BE2C (cell line): ENCODE measurements around the gene MTA1.

Experiments
- DNase-seq: peaks from one replicate; pipeline ENCODE4 v3.0.0-alpha.2; 2020
- H3K27me3 ChIP-seq: fragments of 250-450 bp; sonication (Bioruptor Pico); 2 replicates; pipeline ENCODE4 v1.5.1; 2020; ENCODE audit warnings: mild to moderate bottlenecking
- H3K36me3 ChIP-seq: fragments of 250-450 bp; sonication (Bioruptor Pico); 2 replicates; pipeline ENCODE4 v1.5.1; 2020; ENCODE audit warnings: mild to moderate bottlenecking
- H3K4me1 ChIP-seq: fragments of 250-450 bp; sonication (Bioruptor Pico); 2 replicates; pipeline ENCODE4 v1.5.1; 2020
- H3K4me3 ChIP-seq: 2 replicates; pipeline ENCODE4 v1.5.1; 2011; ENCODE audit warnings: low read depth, low read length
- H3K9me3 ChIP-seq: fragments of 250-450 bp; sonication (Bioruptor Pico); 2 replicates; pipeline ENCODE4 v1.5.1; 2020
- TF ChIP-seq, protein P1 (sequence below): IDR thresholded peaks from 2 replicates; pipeline ENCODE4 v1.5.1; 2012; ENCODE audit warnings: mild to moderate bottlenecking, low read depth, low read length

The MTA1 gene

DNA sequence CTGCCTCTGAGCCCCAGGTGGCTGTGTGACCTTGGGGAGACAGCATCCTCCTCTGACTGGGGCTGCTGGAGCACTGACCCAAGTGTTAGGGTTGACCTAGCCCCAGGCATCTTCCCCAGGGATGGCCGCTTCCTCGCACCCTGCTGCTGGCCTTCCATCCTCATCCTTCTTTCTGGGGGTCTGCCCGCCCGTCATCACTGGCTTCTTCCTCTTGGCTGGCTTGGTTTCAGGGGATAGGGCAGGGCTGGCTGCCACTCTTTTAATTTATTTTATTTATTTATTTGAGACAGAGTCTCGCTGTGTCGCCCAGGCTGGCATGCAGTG is 74.9 kb downstream of the MTA1 start:
- Histone ChIP-seq H3K4me3 (no peak overlapping the region), H3K36me3 (0 out of 2 replicates have a peak, but pooled peaks cover 3% of the 10 kb centered on the region), H3K27me3 (no peaks in the 10 kb centered on the region), H3K9me3 (no peaks in the 10 kb centered on the region), H3K4me1 (peaks cover 15% of the 10 kb centered on the region)
- no peak for DNase-seq
- TF ChIP-seq, protein P1, sequence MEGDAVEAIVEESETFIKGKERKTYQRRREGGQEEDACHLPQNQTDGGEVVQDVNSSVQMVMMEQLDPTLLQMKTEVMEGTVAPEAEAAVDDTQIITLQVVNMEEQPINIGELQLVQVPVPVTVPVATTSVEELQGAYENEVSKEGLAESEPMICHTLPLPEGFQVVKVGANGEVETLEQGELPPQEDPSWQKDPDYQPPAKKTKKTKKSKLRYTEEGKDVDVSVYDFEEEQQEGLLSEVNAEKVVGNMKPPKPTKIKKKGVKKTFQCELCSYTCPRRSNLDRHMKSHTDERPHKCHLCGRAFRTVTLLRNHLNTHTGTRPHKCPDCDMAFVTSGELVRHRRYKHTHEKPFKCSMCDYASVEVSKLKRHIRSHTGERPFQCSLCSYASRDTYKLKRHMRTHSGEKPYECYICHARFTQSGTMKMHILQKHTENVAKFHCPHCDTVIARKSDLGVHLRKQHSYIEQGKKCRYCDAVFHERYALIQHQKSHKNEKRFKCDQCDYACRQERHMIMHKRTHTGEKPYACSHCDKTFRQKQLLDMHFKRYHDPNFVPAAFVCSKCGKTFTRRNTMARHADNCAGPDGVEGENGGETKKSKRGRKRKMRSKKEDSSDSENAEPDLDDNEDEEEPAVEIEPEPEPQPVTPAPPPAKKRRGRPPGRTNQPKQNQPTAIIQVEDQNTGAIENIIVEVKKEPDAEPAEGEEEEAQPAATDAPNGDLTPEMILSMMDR = no peak

DNA sequence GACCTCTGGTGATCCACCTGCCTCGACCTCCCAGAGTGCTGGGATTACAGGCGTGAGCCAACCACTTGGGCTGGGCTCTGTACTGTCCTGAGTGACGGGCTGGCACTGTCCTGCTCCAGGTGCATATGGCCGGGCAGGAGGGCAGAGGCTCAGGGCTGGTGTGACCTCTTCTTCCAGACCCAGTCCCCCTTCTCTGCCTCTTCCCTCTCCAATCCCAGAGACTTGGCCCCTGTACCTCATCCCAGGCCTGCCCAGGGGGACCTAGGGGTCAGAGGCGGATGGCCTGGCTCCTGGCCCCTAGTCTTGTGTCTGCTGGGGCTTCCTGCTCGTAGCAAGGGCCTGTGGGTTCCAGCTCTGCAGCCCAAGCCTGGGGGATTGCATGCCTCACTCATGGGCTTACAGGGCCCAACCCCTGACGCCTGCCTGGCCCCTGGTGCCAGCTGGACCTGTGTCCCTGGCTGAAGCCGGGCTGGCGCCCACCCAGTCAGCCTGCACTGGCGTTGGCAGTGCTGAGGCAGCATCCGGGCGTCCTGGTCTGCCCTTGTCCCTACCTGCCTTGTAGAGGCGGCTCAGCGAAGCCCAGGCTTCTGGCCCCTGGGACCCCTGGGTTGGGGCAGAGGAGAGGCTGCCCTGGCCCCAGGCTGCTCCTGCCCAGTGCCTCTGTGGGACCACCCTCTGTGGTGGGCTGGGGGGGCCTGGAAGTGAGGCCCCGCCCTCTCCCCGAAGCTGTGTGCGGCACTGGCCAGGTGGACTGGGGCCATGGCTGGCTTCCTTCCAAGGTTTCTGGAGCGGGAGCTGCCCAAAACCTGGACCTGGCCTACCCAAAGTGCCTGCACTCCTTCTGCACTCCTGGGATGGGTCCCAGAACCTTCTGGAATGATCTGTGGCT is 75.7 kb downstream of the MTA1 start:
- Histone ChIP-seq H3K27me3 (no peaks in the 10 kb centered on the region), H3K4me1 (peaks cover 16% of the 10 kb centered on the region), H3K36me3 (0 out of 2 replicates have a peak, but pooled peaks cover 3% of the 10 kb centered on the region)

DNA sequence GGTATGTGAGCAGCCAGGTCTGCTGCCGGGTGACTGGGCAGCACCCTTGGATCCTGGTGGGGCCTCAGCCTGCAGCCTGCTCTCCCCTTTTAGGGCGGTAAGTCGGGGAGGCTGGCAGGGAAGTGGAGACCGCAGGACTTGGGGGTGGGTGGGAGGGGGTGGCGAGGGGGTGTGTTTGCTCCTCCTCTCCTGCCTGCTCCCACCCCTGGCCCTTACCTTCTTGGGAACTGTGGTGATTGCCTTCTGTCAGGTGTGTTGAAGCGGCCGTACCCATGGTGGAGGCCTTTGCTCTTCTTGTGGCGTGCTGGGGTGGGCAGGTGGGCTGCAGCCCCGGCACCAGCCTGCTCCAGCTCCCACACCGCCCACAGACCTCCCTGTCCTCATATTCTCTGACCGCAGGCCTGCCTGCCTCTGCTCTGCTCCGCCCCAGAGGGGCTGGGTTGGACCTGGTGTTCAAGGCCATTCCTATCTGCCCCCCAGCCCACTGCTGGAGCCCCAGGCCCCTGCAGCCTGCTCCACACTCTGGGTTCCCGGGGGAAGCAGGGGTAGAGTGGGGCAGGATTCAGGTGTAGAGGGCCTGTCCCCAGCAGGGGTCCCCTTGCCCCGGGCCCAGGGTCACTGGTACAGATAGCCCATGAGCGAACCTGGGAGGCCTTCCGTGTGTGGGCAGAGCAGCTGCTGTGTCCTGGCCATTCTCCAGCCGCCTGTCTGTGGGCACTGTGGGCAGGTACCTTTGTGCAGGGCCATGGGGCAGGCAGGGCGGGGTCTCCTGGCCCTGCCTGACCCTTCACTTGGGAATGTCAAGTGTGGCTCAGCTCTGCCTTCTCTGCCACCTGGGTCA is 76.6 kb downstream of the MTA1 start:
- no peak for DNase-seq
- H3K9me3 ChIP-seq = no peaks in the 10 kb centered on the region

More for the DNA sequence above, 75.7 kb downstream of the MTA1 start:
- Histone ChIP-seq H3K9me3 (no peaks in the 10 kb centered on the region), H3K4me3 (no peak overlapping the region)
- DNase-seq = peak; percentile 10
- TF ChIP-seq, protein P1 = no peak

DNA sequence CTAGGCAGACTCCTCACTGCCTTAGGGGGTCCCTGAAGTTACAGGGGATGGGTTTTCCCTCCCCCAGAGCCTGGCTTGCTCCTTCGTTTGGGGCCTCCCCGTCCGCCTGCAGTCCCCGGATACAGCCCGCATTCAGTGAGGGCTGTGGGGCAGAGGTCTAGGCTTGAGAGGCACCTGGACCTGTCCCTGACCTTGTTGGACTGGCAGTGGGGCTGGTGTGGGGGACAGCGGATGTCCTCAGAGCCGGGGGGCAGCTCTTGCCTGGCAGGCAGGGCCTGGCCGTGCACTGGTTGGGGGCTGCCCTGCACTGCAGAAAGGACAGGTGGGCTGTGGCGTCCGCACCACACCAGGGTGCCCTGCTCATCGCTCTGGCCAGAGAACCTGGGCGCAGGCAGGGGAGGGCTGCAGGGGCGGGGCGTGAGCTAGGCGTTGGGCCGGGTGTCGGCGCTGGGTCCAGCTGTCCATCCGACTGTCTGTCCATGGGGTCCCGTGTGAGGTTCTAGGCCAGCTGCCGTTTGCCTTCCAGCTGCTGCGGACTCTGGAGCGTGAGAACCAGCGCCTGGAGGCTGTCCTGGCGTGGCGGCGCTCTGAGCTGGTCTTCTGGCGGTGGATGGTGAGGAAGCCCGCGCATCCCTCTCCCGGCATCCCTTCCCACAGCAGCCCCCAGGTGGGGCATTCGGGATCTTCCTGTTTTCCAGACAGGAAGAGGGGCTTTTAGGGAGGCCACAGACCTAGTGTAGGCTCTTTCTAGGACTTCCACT is 77.4 kb downstream of the MTA1 start:
- Histone ChIP-seq H3K4me1 (peaks cover 13% of the 10 kb centered on the region), H3K36me3 (0 out of 2 replicates have a peak, but pooled peaks cover 3% of the 10 kb centered on the region), H3K9me3 (no peaks in the 10 kb centered on the region), H3K27me3 (no peaks in the 10 kb centered on the region), H3K4me3 (no peak overlapping the region)
- TF ChIP-seq, protein P1 = no peak
- DNase-seq = no peak

More for the DNA sequence above, 76.6 kb downstream of the MTA1 start:
- Histone ChIP-seq H3K4me3 (no peak overlapping the region), H3K36me3 (0 out of 2 replicates have a peak, but pooled peaks cover 3% of the 10 kb centered on the region), H3K27me3 (no peaks in the 10 kb centered on the region), H3K4me1 (peaks cover 16% of the 10 kb centered on the region)
- TF ChIP-seq, protein P1 = no peak

DNA sequence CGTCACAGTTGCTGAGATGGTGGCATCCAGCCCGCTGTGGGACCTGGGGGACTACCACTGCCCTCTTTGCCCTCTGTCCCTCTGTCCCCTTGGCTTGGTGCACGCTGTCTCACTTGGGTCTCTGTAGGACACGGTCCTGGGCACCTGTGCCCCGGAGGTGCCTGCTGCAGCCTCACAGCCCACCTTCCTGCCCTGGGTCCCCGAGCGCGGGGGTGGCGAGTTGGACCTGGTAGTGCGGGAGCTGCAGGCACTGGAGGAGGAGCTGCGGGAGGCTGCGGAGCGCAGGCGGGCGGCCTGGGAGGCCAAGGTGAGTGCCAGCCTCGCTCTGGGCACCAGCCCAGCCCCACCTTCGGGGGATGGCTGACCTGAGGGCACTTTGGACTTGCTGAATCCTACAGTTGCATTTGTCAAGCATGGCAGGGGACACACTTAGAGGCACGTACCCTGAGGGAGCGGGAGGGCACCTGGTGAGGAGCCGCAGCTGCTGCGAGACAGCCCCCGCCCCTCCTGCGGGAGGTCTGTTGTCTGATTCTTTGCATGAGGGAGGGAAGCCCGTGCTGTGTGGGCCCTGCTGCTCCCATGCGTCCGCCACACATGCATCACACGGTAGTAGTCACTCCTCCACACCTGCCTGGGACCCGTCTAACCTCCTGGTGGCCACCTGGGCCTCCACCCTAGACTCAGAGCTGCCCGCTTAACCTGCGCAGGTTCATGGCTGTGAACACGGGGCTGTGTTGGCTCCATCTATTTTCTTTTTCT is 78.2 kb downstream of the MTA1 start:
- Histone ChIP-seq H3K9me3 (no peaks in the 10 kb centered on the region), H3K4me1 (peaks cover 12% of the 10 kb centered on the region), H3K4me3 (no peak overlapping the region), H3K27me3 (no peaks in the 10 kb centered on the region), H3K36me3 (no peaks in the 10 kb centered on the region)
- TF ChIP-seq, protein P1 = no peak
- DNase-seq = peak; percentile 18
